PFSK-1 (cell line): ENCODE results near the gene CERS3.

Source experiments
- FOXP2 ChIP-seq: optimal IDR thresholded peaks from 2 replicates; pipeline ENCODE3; 2011; ENCODE audit warnings: borderline replicate concordance, control low read depth, inconsistent platforms; ENCODE audit not compliant: insufficient read depth; ENCODE audit errors: extremely low read length, extremely low read depth
- POLR2AphosphoS5 ChIP-seq: IDR thresholded peaks from 2 replicates; pipeline ENCODE4 v1.6.1; 2012; ENCODE audit warnings: low read depth, mild to moderate bottlenecking, control low read depth, low read length, moderate library complexity
- REST ChIP-seq, 2 experiments: IDR thresholded peaks; 2 replicates each; pipeline versions ENCODE4 v1.6.1 to v1.8.0; 2011 to 2012; ENCODE audit warnings: low read depth in 2 of 2, low read length in 2 of 2, control low read depth in 1 of 2, inconsistent platforms in 1 of 2, mild to moderate bottlenecking in 1 of 2, moderate library complexity in 1 of 2; ENCODE audit not compliant: insufficient read depth in 1 of 2
- SIN3A ChIP-seq: IDR thresholded peaks from 2 replicates; pipeline ENCODE4 v1.6.1; 2012; ENCODE audit warnings: mild to moderate bottlenecking, low read length, moderate library complexity, borderline replicate concordance; ENCODE audit not compliant: insufficient read depth
- TAF1 ChIP-seq: IDR thresholded peaks from 2 replicates; pipeline ENCODE4 v1.6.1; 2012; ENCODE audit warnings: low read length, control low read depth, borderline replicate concordance; ENCODE audit not compliant: insufficient read depth

The CERS3 gene

DNA sequence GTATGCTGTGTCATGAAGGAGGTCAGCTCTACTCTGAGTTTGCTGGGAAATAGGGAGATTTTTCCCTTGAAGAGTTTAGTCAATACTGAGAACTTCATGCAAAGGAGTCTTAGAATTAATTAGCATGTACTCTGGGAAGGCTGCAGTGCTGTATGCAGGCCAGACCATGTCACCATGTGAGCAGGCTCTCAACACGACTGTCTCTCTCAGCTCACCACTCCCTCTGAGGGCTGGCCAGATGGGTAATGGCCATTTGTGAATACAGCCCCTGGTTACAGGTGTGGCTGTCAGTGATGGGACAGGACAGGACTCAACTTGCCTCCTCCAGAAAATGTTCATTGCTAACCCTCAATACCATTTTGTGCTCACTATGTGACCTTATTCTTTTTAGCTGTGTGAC lies 5.1 kb upstream of the CERS3 start:
- no peak for TF ChIP-seq TAF1
- TF ChIP-seq FOXP2, result no peak
- no peak for TF ChIP-seq REST (IDR thresholded peaks at IDR 0.05; ENCODE audit: insufficient read depth in 1 of 2, low read depth in 2 of 2, low read length in 2 of 2)
- TF ChIP-seq SIN3A, result no peak
- TF ChIP-seq POLR2AphosphoS5, result no peak

DNA sequence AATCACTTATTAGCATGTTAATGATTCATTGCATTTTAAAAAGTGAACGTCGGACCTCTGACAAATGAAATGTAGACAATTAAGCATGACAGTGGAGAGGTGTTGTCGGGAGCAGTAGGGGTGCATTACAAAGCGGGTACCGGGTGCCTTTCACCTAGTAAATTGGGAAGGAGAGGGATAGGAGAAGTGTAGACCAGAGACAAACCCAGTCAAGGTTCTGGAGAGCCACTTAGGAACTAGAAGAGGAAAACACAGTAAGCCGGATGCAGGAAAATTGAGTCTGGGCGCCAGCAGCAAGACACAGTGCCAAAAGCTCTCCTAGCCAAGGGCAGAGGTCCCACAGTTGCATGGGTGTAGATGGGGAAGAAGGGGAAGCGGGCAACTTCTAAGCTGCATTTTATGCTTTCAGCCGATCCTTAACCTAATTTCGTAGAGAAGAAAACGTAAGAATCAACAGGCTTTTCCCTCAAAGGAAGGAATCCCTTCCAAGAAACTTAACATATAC lies 3.1 kb upstream of the CERS3 start:
- no peak for TF ChIP-seq POLR2AphosphoS5
- no peak for TF ChIP-seq TAF1
- TF ChIP-seq REST (IDR thresholded peaks at IDR 0.05; ENCODE audit: insufficient read depth in 1 of 2, low read depth in 2 of 2, low read length in 2 of 2), result no peak
- no peak for TF ChIP-seq SIN3A
- TF ChIP-seq FOXP2, result no peak

DNA sequence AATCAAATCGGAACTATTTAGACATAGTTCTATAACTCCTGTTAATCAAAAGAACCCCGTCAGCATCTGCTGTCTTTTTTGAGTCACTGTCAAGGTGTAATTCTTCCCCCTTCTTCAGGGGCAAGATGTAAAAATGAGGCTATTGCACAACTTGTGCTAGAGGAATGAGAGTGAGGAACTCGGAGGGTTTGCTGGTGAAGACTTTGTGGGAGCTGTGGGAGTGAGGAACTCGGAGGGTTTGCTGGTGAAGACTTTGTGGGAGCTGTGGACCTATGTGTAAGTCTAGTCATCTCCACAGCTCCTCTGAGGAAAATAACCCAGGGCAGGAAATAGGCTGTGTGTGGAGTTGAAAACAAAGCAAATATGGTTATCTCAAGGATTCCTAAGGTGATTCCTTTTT lies 2.5 kb upstream of the CERS3 start:
- TF ChIP-seq FOXP2 (no peak), SIN3A (no peak), REST (IDR thresholded peaks at IDR 0.05; ENCODE audit: insufficient read depth in 1 of 2, low read depth in 2 of 2, low read length in 2 of 2) (no peak), POLR2AphosphoS5 (no peak), TAF1 (no peak)

- TF ChIP-seq FOXP2, result no peak
- TF ChIP-seq SIN3A, result no peak
- no peak for TF ChIP-seq TAF1
- TF ChIP-seq REST (IDR thresholded peaks at IDR 0.05; ENCODE audit: insufficient read depth in 1 of 2, low read depth in 2 of 2, low read length in 2 of 2), result no peak
Measured at GRCh38 chr15:100529556-100529955, 806 bp upstream of the CERS3 start.

GRCh38 chr15:100526027-100526481 lies 2.7 kb downstream of the CERS3 start:
- no peak for TF ChIP-seq REST (IDR thresholded peaks at IDR 0.05; ENCODE audit: insufficient read depth in 1 of 2, low read depth in 2 of 2, low read length in 2 of 2)
- no peak for TF ChIP-seq POLR2AphosphoS5
- no peak for TF ChIP-seq FOXP2
- TF ChIP-seq SIN3A, result no peak
- no peak for TF ChIP-seq TAF1
